HEK293 (cell line): ENCODE results near the gene CRMP1.

Experiments
- CTCF ChIA-PET: fragments of 350-600 bp; formaldehyde crosslinking; extraction: SDS; loops from one replicate; lab custom pipeline; 2021; ENCODE audit warnings: antibody characterized with exemption; lab: Yijun Ruan, JAX
- POLR2A ChIA-PET: fragments of 300-600 bp; formaldehyde crosslinking; extraction: SDS; loops from one replicate; lab custom pipeline; 2020; ENCODE audit warnings: antibody characterized with exemption, inconsistent platforms; lab: Yijun Ruan, JAX
- H3K27ac ChIP-seq: fragments of 200-500 bp; sonication (Bioruptor generic); 2 replicates; pipeline ENCODE4 v1.5.1; 2014; ENCODE audit warnings: low read depth, low read length, control low read depth, inconsistent platforms; ENCODE audit errors: extremely low read depth
- H3K36me3 ChIP-seq, 2 experiments: fragments of 200-500 bp in 1 of 2; sonication (Bioruptor generic) in 1 of 2; 1 replicate in 1 of 2; 2 replicates in 1 of 2; pipeline ENCODE4 v1.5.1; 2014 to 2017; ENCODE audit warnings: inconsistent platforms in 2 of 2, low read length in 2 of 2; ENCODE audit not compliant: control insufficient read depth in 2 of 2, insufficient read depth in 1 of 2
- H3K4me1 ChIP-seq: fragments of 200-500 bp; sonication (Bioruptor generic); 2 replicates; pipeline ENCODE4 v1.5.1; 2014; ENCODE audit warnings: mild to moderate bottlenecking, low read length, inconsistent platforms; ENCODE audit not compliant: control insufficient read depth, insufficient read depth
- H3K4me3 ChIP-seq: 2 replicates; pipeline ENCODE4 v1.5.1; 2011; ENCODE audit warnings: low read depth, mild to moderate bottlenecking, control low read depth, low read length, moderate library complexity
- H3K9me3 ChIP-seq: fragments of 200-500 bp; sonication (Bioruptor generic); 2 replicates; pipeline ENCODE4 v1.5.1; 2014; ENCODE audit warnings: low read depth, low read length, inconsistent platforms; ENCODE audit not compliant: control insufficient read depth, insufficient read depth
- MEIS1 ChIP-seq: sonication (generic); formaldehyde crosslinking; IDR thresholded peaks from 2 replicates; pipeline ENCODE4 v1.8.1; 2022; ENCODE audit warnings: missing genetic modification reagents, mild to moderate bottlenecking, borderline replicate concordance
- OSR2 ChIP-seq: fragments of 450-650 bp; formaldehyde crosslinking; IDR thresholded peaks from 2 replicates; pipeline ENCODE4 v1.5.1; 2016; ENCODE audit warnings: missing biosample characterization, missing genetic modification characterization
- SP3 ChIP-seq: fragments of 450-650 bp; formaldehyde crosslinking; IDR thresholded peaks from 2 replicates; pipeline ENCODE4 v1.5.1; 2016; ENCODE audit warnings: missing biosample characterization, missing genetic modification characterization
- YY1 ChIP-seq: fragments of 450-650 bp; formaldehyde crosslinking; IDR thresholded peaks from 2 replicates; pipeline ENCODE4 v1.5.1; 2018; ENCODE audit warnings: missing biosample characterization, missing genetic modification characterization
- ZBTB21 ChIP-seq: fragments of 450-650 bp; formaldehyde crosslinking; IDR thresholded peaks from 2 replicates; pipeline ENCODE4 v1.5.1; 2017; ENCODE audit warnings: missing biosample characterization, missing genetic modification characterization
- ZBTB7A ChIP-seq: fragments of 450-650 bp; formaldehyde crosslinking; IDR thresholded peaks from 2 replicates; pipeline ENCODE4 v1.5.1; 2016; ENCODE audit warnings: low read depth, missing biosample characterization, missing genetic modification characterization
- ZNF114 ChIP-seq: fragments of 450-650 bp; formaldehyde crosslinking; IDR thresholded peaks from 2 replicates; pipeline ENCODE4 v1.5.0; 2017; ENCODE audit warnings: missing biosample characterization, missing genetic modification characterization
- ZNF16 ChIP-seq: fragments of 450-650 bp; formaldehyde crosslinking; IDR thresholded peaks from 2 replicates; pipeline ENCODE4 v1.5.1; 2016; ENCODE audit warnings: low read depth, missing biosample characterization, missing genetic modification characterization
- ZNF211 ChIP-seq: fragments of 450-650 bp; formaldehyde crosslinking; IDR thresholded peaks from 2 replicates; pipeline ENCODE4 v1.5.1; 2016; ENCODE audit warnings: low read depth, missing biosample characterization, missing genetic modification characterization
- ZNF311 ChIP-seq: fragments of 450-650 bp; formaldehyde crosslinking; IDR thresholded peaks from 2 replicates; pipeline ENCODE4 v1.5.1; 2017; ENCODE audit warnings: missing biosample characterization, missing genetic modification characterization, borderline replicate concordance
- ZNF341 ChIP-seq: fragments of 450-650 bp; formaldehyde crosslinking; IDR thresholded peaks from 2 replicates; pipeline ENCODE4; 2016; ENCODE audit warnings: low read depth, missing biosample characterization, missing genetic modification characterization
- ZNF544 ChIP-seq: fragments of 450-650 bp; formaldehyde crosslinking; IDR thresholded peaks from 2 replicates; pipeline ENCODE4 v1.5.0; 2017; ENCODE audit warnings: missing biosample characterization, missing genetic modification characterization
- ZNF558 ChIP-seq: fragments of 450-650 bp; formaldehyde crosslinking; IDR thresholded peaks from 2 replicates; pipeline ENCODE4 v1.5.1; 2016; ENCODE audit warnings: missing biosample characterization, missing genetic modification characterization
- ZNF571 ChIP-seq: fragments of 450-650 bp; formaldehyde crosslinking; IDR thresholded peaks from 2 replicates; pipeline ENCODE4 v1.5.0; 2017; ENCODE audit warnings: missing biosample characterization, missing genetic modification characterization
- ZNF664 ChIP-seq: fragments of 450-650 bp; formaldehyde crosslinking; IDR thresholded peaks from 2 replicates; pipeline ENCODE4 v1.5.1; 2016; ENCODE audit warnings: missing biosample characterization, missing genetic modification characterization
- ZNF792 ChIP-seq: fragments of 450-650 bp; formaldehyde crosslinking; IDR thresholded peaks from 2 replicates; pipeline ENCODE4 v1.5.1; 2016; ENCODE audit warnings: missing biosample characterization, missing genetic modification characterization
- TF ChIP-seq, protein P1 (sequence below): fragments of 450-650 bp; formaldehyde crosslinking; IDR thresholded peaks from 2 replicates; pipeline ENCODE4 v1.5.1; 2016; ENCODE audit warnings: missing biosample characterization, missing genetic modification characterization
- TF ChIP-seq, protein P2 (sequence below): fragments of 450-650 bp; formaldehyde crosslinking; IDR thresholded peaks from 2 replicates; pipeline ENCODE4 v1.5.1; 2016; ENCODE audit warnings: missing biosample characterization, missing genetic modification characterization
- TF ChIP-seq, protein P3 (sequence below): fragments of 450-650 bp; formaldehyde crosslinking; IDR thresholded peaks from 2 replicates; pipeline ENCODE4 v1.5.1; 2016; ENCODE audit warnings: missing biosample characterization, missing genetic modification characterization
- TF ChIP-seq, protein P4 (sequence below): fragments of 450-650 bp; formaldehyde crosslinking; IDR thresholded peaks from 2 replicates; pipeline ENCODE4 v1.5.1; 2016; ENCODE audit warnings: missing biosample characterization, missing genetic modification characterization

Gene CRMP1

DNA sequence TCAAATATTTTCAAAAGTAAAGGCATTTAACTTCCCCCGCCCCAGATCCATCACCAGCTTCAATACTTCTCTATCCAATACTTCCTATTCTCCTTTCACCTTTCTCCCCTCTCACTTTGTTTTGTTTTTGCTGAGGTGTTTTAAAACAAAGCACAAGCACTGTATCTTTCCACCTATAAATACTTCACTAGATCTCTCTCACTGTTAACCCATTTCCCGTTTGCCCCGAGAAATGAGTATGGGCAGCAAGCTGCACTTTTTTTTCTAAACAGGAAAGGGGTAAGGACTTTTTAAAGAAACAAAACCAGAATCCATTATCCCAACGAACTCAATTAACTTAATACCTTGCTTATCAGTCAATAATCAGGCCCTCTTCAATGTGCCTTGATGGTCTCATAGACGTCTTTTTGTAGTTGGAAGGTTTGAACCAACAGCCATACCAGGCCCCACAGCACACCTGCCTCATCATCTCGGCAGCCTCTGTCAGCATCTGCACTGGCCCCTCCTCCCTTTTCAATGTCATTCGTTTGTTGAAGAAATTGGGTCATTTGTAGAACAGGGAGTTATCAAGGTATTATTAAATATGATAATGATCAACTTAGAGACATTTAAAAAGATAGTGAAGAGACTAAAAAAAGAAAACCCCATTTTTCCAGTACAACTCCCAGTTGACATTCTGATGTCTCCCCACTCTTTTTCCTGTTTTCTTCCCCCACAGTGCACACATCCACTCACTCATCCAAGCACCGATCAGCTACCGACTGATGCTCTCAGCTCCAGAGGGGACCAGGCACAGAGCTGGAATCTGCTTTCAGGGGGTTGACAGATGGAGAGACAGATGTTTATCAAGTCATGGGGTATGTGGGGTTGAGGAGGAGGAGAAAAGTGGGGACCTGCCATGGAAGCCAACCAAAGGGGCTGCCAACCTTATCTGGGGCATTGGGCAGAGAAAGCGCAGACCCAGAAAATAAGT lies 25.8 kb downstream of the CRMP1 start (continued):
- TF ChIP-seq ZNF114 (tag by site-specific recombination) (no peak), ZNF211 (tag by site-specific recombination) (no peak), ZNF544 (tag by site-specific recombination) (no peak), ZNF664 (tag by site-specific recombination) (no peak), ZNF341 (no peak), ZNF16 (tag by site-specific recombination) (no peak), ZNF792 (tag by site-specific recombination) (no peak), YY1 (tag by site-specific recombination) (no peak), ZBTB21 (no peak), OSR2 (tag by site-specific recombination) (no peak)

DNA sequence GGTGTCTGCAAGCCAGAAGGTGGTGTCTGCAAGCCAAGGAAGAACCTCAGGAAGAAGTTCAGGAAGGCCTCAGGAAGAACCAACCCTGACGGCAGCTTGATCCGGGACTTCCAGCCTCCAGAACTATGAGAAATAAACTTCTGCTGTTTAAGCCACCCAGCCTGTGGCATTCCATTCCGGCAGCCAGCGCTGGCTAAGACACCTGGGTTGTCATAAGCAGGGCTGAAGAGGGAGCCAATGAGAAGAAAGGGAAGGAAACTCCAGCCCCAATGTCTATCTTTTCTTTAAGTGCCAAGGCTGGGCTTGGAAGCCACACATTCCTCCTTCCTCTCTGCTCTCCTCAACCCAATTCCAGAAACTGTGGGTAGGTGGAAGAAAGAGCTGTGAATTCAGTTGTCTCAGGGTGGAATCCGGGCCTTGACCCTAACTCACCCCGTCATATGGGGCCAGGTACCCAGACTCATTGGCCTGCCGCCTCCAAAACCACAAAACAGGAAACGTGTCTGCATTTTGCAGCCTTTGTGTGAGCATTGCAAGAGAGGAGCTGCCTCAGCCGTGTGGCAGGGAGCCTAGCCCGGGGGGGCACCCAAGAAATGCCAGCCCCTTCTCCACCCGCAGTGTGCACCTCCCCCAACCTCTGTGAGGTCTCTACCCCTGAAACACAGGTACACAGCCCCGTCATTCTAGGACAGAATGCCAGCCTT lies 26.8 kb downstream of the CRMP1 start:
- no peak for TF ChIP-seq ZNF558 (tag by site-specific recombination)
- TF ChIP-seq, protein P1, sequence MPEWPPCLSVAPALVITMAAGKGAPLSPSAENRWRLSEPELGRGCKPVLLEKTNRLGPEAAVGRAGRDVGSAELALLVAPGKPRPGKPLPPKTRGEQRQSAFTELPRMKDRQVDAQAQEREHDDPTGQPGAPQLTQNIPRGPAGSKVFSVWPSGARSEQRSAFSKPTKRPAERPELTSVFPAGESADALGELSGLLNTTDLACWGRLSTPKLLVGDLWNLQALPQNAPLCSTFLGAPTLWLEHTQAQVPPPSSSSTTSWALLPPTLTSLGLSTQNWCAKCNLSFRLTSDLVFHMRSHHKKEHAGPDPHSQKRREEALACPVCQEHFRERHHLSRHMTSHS = no peak
- TF ChIP-seq, protein P2, sequence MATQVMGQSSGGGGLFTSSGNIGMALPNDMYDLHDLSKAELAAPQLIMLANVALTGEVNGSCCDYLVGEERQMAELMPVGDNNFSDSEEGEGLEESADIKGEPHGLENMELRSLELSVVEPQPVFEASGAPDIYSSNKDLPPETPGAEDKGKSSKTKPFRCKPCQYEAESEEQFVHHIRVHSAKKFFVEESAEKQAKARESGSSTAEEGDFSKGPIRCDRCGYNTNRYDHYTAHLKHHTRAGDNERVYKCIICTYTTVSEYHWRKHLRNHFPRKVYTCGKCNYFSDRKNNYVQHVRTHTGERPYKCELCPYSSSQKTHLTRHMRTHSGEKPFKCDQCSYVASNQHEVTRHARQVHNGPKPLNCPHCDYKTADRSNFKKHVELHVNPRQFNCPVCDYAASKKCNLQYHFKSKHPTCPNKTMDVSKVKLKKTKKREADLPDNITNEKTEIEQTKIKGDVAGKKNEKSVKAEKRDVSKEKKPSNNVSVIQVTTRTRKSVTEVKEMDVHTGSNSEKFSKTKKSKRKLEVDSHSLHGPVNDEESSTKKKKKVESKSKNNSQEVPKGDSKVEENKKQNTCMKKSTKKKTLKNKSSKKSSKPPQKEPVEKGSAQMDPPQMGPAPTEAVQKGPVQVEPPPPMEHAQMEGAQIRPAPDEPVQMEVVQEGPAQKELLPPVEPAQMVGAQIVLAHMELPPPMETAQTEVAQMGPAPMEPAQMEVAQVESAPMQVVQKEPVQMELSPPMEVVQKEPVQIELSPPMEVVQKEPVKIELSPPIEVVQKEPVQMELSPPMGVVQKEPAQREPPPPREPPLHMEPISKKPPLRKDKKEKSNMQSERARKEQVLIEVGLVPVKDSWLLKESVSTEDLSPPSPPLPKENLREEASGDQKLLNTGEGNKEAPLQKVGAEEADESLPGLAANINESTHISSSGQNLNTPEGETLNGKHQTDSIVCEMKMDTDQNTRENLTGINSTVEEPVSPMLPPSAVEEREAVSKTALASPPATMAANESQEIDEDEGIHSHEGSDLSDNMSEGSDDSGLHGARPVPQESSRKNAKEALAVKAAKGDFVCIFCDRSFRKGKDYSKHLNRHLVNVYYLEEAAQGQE (tag by site-specific recombination) = no peak
- Histone ChIP-seq H3K36me3 (no peaks in the 10 kb centered on the region), H3K4me3 (no peak overlapping the region), H3K27ac (no peak overlapping the region), H3K4me1 (no peaks in the 10 kb centered on the region), H3K9me3 (no peaks in the 10 kb centered on the region)
- ChIA-PET CTCF (interaction anchor here (0.6 kb wide), 1 partner anchor 406 kb away, joined by 3 read pairs; no protein-coding TSS in a partner anchor), POLR2A (no interaction called here)

DNA sequence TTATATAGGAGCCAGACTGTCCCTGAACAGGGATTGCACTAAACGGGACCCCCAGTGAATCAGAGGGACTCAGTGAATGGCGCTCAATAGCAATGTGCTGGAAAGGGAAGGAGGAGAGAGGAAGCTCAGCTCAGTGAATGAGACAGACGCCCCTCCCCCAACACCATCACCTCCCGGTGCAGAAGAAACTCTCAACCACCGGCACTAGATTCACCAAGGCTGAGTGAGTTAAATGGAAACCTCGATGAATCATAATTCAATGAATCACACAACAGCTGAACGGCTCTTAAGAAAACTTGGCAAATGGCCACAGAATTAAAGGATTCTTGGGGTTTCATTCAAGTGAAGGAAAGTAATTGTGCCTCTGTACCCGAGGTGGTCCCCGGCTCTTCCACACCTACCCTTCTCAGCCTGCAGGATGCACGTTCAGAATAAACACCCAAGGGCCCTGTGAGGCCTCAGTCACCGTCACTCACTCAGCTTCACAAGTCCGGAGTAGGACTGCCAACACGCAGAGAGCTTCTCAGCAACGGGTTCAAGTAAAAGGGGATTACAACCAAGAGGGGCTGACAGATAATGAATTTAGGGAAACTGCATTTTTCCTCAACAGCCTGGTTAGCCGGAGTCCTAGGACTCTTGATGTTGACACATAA lies 29.3 kb downstream of the CRMP1 start:
- no peaks in the 10 kb centered on the region for H3K36me3 ChIP-seq
- H3K4me1 ChIP-seq = no peaks in the 10 kb centered on the region
- H3K9me3 ChIP-seq = no peaks in the 10 kb centered on the region
- ChIA-PET POLR2A (no interaction called here), CTCF (no interaction called here)
- H3K4me3 ChIP-seq = no peak overlapping the region
- no peak overlapping the region for H3K27ac ChIP-seq
- TF ChIP-seq ZNF571 (no peak), ZBTB7A (tag by site-specific recombination) (no peak), ZNF311 (tag by site-specific recombination) (no peak), ZNF558 (tag by site-specific recombination) (no peak), ZNF16 (tag by site-specific recombination) (no peak), SP3 (no peak), MEIS1 (CRISPR knock-in tag) (no peak), ZNF544 (tag by site-specific recombination) (no peak)
- TF ChIP-seq, protein P3, sequence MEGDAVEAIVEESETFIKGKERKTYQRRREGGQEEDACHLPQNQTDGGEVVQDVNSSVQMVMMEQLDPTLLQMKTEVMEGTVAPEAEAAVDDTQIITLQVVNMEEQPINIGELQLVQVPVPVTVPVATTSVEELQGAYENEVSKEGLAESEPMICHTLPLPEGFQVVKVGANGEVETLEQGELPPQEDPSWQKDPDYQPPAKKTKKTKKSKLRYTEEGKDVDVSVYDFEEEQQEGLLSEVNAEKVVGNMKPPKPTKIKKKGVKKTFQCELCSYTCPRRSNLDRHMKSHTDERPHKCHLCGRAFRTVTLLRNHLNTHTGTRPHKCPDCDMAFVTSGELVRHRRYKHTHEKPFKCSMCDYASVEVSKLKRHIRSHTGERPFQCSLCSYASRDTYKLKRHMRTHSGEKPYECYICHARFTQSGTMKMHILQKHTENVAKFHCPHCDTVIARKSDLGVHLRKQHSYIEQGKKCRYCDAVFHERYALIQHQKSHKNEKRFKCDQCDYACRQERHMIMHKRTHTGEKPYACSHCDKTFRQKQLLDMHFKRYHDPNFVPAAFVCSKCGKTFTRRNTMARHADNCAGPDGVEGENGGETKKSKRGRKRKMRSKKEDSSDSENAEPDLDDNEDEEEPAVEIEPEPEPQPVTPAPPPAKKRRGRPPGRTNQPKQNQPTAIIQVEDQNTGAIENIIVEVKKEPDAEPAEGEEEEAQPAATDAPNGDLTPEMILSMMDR (tag by site-specific recombination) = no peak
- TF ChIP-seq, protein P4, sequence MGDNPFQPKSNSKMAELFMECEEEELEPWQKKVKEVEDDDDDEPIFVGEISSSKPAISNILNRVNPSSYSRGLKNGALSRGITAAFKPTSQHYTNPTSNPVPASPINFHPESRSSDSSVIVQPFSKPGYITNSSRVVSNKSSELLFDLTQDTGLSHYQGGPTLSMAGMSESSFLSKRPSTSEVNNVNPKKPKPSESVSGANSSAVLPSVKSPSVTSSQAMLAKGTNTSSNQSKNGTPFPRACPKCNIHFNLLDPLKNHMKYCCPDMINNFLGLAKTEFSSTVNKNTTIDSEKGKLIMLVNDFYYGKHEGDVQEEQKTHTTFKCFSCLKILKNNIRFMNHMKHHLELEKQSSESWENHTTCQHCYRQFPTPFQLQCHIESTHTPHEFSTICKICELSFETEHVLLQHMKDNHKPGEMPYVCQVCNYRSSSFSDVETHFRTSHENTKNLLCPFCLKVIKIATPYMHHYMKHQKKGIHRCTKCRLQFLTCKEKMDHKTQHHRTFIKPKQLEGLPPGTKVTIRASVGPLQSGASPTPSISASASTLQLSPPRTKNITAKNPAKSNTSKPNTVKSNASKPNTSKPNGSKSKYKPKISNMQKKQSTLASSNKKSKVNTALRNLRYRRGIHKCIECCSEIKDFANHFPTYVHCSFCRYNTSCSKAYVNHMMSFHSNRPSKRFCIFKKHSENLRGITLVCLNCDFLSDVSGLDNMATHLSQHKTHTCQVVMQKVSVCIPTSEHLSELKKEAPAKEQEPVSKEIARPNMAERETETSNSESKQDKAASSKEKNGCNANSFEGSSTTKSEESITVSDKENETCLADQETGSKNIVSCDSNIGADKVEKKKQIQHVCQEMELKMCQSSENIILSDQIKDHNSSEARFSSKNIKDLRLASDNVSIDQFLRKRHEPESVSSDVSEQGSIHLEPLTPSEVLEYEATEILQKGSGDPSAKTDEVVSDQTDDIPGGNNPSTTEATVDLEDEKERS (tag by site-specific recombination) = no peak
